ENCODE measurements around the gene GNA12.

Gene GNA12

DNA sequence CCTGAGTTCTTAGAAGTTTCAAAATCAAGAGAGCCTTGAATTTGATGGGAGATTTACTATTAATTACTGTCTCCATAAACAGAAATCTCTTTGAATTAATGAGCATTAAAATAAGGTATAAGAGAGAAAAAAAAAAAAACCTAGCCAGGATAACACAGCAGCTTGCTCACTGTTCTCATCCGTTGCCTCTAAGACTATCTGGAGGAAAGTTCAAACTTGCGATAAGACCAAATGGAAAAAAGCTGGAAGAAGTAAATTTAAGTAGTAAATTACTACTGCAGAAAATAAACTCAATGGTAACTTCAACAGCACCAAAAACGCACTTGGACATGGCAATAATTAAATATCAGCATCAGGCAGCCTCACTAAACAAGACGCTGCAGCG, 36.7 kb downstream of the GNA12 start:
- no peak for TF ChIP-seq CTCF (IDR thresholded peaks at IDR 0.05; ENCODE audit: control extremely low read depth, extremely low read depth, low read depth, missing control alignments)
- POLR2A ChIA-PET, result no interaction called here
- CTCF ChIA-PET, result interaction anchor here (1.0 to 2.7 kb wide), 4 partner anchors 11 to 47 kb away, joined by 3 to 8 read pairs (median 5); no protein-coding TSS in a partner anchor
- no peak for DNase-seq (ENCODE audit: extremely low spot score)

DNA sequence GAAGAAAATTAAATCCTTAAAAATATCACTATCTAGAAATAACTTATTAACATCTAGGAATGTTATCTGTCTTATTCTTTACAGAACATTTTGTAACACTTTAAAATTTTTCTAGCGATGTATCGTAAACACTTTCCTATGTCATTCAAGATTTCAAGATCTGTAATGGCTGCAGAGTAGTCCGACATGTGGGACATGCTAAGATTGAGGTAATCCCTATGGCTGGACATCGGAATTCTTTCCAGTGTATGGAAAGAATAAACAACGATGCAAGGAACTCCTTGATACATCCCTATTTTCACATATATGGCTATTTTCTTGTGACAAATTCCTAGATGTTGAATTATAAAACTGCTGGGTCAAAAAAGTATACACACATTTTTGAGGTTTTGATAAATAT, 37.5 kb downstream of the GNA12 start:
- ChIA-PET POLR2A (no interaction called here), CTCF (interaction anchor here (2.4 to 2.7 kb wide), 2 partner anchors 14 to 46 kb away, joined by 8 to 11 read pairs; no protein-coding TSS in a partner anchor)
- DNase-seq (ENCODE audit: extremely low spot score), result no peak
- TF ChIP-seq CTCF (IDR thresholded peaks at IDR 0.05; ENCODE audit: control extremely low read depth, extremely low read depth, low read depth, missing control alignments), result no peak

DNA sequence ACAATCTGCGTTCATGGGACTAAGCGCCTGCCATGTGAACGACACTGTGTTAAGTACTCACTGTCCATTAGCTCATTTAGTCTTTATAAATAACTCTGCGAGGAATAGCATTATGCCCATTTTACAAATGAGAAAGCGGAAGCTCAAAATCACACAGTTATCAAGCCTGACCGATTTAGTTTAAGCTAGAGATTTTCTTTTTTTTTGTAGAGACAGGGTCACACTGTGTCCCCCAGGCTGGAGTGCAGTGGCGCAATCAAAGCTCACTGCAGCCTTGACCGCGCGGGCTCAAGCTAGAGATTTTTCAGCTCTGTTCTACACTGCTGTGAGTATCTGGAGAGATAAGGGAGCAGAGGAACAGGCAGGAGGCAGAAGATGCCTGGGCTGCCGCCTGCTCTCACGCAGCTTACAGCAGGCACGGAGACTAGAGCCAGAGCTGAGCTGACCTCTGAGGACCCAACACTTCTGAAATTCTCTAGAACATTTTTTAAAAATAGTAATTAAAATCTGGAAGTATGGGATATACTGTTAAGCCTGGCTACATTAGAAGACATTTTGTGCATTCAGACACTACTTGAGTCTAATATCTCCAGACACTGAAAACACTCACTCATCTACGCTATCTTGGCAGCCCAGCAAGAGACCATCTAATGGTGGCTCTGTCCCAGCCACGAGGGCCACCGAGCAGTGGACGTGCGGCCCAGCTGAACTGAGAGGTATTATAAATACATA, 38.7 kb downstream of the GNA12 start:
- DNase-seq (ENCODE audit: extremely low spot score), result no peak
- ChIA-PET POLR2A (no interaction called here), CTCF (interaction anchor here (1.1 to 2.8 kb wide), 6 partner anchors 10 to 197 kb away, joined by 3 to 11 read pairs (median 4); no protein-coding TSS in a partner anchor)
- TF ChIP-seq CTCF (IDR thresholded peaks at IDR 0.05; ENCODE audit: control extremely low read depth, extremely low read depth, low read depth, missing control alignments), result no peak

DNA sequence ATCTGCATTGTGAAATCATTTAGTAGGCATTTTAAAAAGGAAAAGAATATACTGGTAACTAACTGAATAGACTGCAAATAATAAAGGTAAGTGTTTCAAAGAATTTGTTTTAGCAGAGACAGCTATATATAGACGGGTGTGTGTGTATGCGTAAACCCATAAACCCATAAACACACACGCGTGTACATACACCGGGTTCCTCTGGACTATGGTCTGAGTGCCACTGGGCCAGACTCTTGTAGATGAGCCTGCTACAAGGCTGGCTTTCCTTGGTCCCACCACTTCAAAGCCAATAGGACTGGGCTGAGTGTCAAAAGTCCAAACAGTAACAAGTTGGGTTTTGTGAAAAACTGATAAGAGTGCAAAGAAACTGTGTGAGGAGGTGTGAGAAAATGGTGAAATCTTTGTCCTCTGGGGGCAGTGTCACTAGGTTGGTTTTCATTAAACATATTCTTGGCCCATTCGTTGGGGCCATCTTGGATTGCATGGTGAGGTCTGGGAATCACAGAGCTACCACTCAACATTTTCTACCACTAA, 39.8 kb downstream of the GNA12 start:
- ChIA-PET POLR2A (no interaction called here), CTCF (interaction anchor here (1.1 to 2.8 kb wide), 6 partner anchors 8 to 60 kb away, joined by 3 to 8 read pairs (median 4); no protein-coding TSS in a partner anchor)
- TF ChIP-seq CTCF (IDR thresholded peaks at IDR 0.05; ENCODE audit: control extremely low read depth, extremely low read depth, low read depth, missing control alignments), result no peak
- no peak for DNase-seq (ENCODE audit: extremely low spot score)

GRCh38 chr7:2803755-2804154, 40.4 kb downstream of the GNA12 start:
- CTCF ChIA-PET, result interaction anchor here (1.4 to 2.8 kb wide), 3 partner anchors 16 to 61 kb away, joined by 3 to 8 read pairs (median 4); no protein-coding TSS in a partner anchor
- POLR2A ChIA-PET, result no interaction called here

GRCh38 chr7:2803342-2803692, 40.8 kb downstream of the GNA12 start:
- POLR2A ChIA-PET, result no interaction called here
- TF ChIP-seq CTCF (IDR thresholded peaks at IDR 0.05; ENCODE audit: control extremely low read depth, extremely low read depth, low read depth, missing control alignments), result no peak
- CTCF ChIA-PET, result interaction anchor here (1.4 to 2.8 kb wide), 3 partner anchors 16 to 61 kb away, joined by 3 to 8 read pairs (median 4); no protein-coding TSS in a partner anchor
- no peak for DNase-seq (ENCODE audit: extremely low spot score)

More at GRCh38 chr7:2803755-2804154, 40.4 kb downstream of the GNA12 start:
- no peak for DNase-seq (ENCODE audit: extremely low spot score)
- TF ChIP-seq CTCF (IDR thresholded peaks at IDR 0.05; ENCODE audit: control extremely low read depth, extremely low read depth, low read depth, missing control alignments), result no peak

Data from GM10248 (cell line).